ENCODE measurements around the gene BEST4. TPM values are rescaled to one million over a fixed set of nuclear protein-coding genes. Genes with fewer than 3 reads are reported as not detected.

The BEST4 gene
- total and polyA plus RNA-seq, 2 of the 8 experiments (the other 6 are each of a cell fraction or from before 2014, with no cell fraction given): 0.76 to 1.4 TPM

DNA sequence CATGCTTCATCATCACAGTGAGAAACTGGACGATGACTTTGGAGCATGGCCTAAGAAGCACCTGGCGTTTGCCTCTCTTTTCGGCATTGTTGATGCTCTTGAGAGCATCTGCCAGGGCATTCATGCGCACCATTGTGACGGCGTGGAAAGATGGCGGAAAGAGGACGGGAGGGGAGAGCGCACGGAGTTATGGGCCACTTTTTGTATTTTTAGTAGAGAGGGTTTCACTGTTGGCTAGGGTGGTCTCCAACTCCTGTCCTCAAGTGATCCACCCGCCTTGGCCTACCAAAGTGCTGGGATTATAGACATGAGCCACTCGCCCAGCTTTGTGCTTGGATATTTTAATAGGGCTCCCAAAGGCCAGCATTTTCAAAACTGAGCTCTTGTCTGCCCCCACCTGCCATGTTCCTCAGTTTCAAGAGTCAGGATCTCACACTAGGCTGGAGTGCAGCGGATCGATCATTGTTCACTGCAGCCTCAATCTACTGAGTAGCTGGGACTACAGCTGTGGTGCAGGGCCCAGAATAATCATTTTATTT lies 7.3 kb downstream of the BEST4 start:
- Histone ChIP-seq H3K23ac (ENCODE audit: insufficient read length) (no peak overlapping the region), H2BK15ac (ENCODE audit: low read length) (no peak overlapping the region), H4K20me1 (replicated peaks in 1 of 2; ENCODE audit: control insufficient read depth in 1 of 2, insufficient read depth in 2 of 2, low read length in 2 of 2) (peaks cover 13 to 21% of the 10 kb centered on the region in 2 experiments), H3K4me3 (ENCODE audit: extremely low read depth in 1 of 4, insufficient read depth in 2 of 4, low read depth in 3 of 4, low read length in 4 of 4) (no peak overlapping the region), H3K4ac (replicated peaks; ENCODE audit: insufficient read length, low read depth, low read length) (no peak overlapping the region), H3K79me2 (ENCODE audit: control insufficient read depth in 1 of 2, insufficient read depth in 2 of 2, low read length in 2 of 2) (peaks cover 15 to 30% of the 10 kb centered on the region in 2 experiments), H2BK12ac (ENCODE audit: low read depth, low read length) (no peak overlapping the region), H4K8ac (ENCODE audit: extremely low read depth, insufficient read depth, low read length) (no peak overlapping the region), H3K4me1 (replicated peaks in 1 of 4; ENCODE audit: control insufficient read depth in 3 of 4, insufficient read depth in 4 of 4, low read length in 3 of 4) (peaks cover 0 to 18% (median 9%) of the 10 kb centered on the region in 4 experiments; a peak in 6 of 7 replicates), H3K79me1 (ENCODE audit: low read depth, low read length) (peaks cover 3% of the 10 kb centered on the region; the same call in 1 of the 2 replicates), H3K4me2 (ENCODE audit: insufficient read depth in 1 of 2, low read depth in 2 of 2, low read length in 2 of 2) (no peak overlapping the region), H3K9ac (replicated peaks in 1 of 4; ENCODE audit: extremely low read depth in 1 of 4, low read depth in 3 of 4, low read length in 3 of 4) (no peak overlapping the region), H3K36me3 (ENCODE audit: control insufficient read depth in 2 of 4, insufficient read depth in 4 of 4, low read length in 3 of 4) (peaks cover 24 to 54% (median 34%) of the 10 kb centered on the region in 4 experiments), H2AFZ (ENCODE audit: low read length) (no peak overlapping the region), H3K18ac (ENCODE audit: extremely low read depth, low read length) (no peak overlapping the region), H4K91ac (replicated peaks; ENCODE audit: insufficient read length, low read length) (no peak overlapping the region), H4K5ac (ENCODE audit: insufficient read length, low read depth, low read length) (no peak overlapping the region), H2BK20ac (ENCODE audit: low read length) (no peak overlapping the region), H3K9me3 (ENCODE audit: insufficient read depth in 2 of 2, low read depth in 1 of 2, low read length in 1 of 2) (no peaks in the 10 kb centered on the region), H2BK5ac (ENCODE audit: low read depth, low read length) (no peak overlapping the region), H3K27ac (ENCODE audit: low read depth, low read length) (no peak overlapping the region), H2AK5ac (ENCODE audit: low read depth, low read length) (no peak overlapping the region), H3K23me2 (ENCODE audit: low read depth, low read length) (peaks cover 12% of the 10 kb centered on the region), H2BK120ac (replicated peaks; ENCODE audit: low read depth, low read length) (no peak overlapping the region), H3K56ac (replicated peaks; ENCODE audit: insufficient read length, low read depth, low read length) (no peak overlapping the region), H3K14ac (ENCODE audit: insufficient read length) (no peak overlapping the region), H3K27me3 (replicated peaks in 1 of 4; ENCODE audit: control insufficient read depth in 3 of 4, extremely low read depth in 1 of 4, insufficient read depth in 3 of 4, low read length in 3 of 4) (peaks cover 0 to 3% (median 0%) of the 10 kb centered on the region in 4 experiments; a peak in 3 of 7 replicates)
- DNase-seq (ENCODE audit: low read depth in 1 of 2, low spot score in 2 of 2) (no peak), FAIRE-seq (no peak)
- 93% methylated on average over 14 of the region's 14 CpGs; no CpG with 5 or more reads in 1 of the 2 experiments for WGBS, 2 experiments (ENCODE audit: extremely low coverage in 1 of 2, insufficient coverage in 1 of 2, insufficient read length in 1 of 2, insufficient replicate concordance in 2 of 2, low coverage in 1 of 2, low lambda C conversion rate in 2 of 2, missing lambda C conversion rate in 1 of 2)
- POLR2A ChIA-PET (ENCODE audit: partially characterized antibody): interaction anchor here (0.7 to 23.6 kb wide), 18 partner anchors 8 to 548 kb away, joined by 4 to 428 read pairs (median 15); partner anchors contain the start of genes BEST4, BTBD19, DYNLT4 and KIF2C
- CTCF ChIA-PET (ENCODE audit: partially characterized antibody): interaction anchor here (0.6 to 3.0 kb wide), 7 partner anchors 9 to 523 kb away, joined by 3 to 11 read pairs (median 3); no protein-coding TSS in a partner anchor
- no peak for TF ChIP-seq RAD21 (IDR thresholded peaks at IDR 0.05 in 1 of 2, conservative IDR thresholded peaks at IDR 0.05 in 1 of 2; ENCODE audit: low read depth in 2 of 2, low read length in 2 of 2)
